ENCODE data around the gene ZNF804A.

Gene ZNF804A

GRCh38 chr2:184971546-184972068, 373.3 kb downstream of the ZNF804A start:
- DNase-seq: no peak

Data from stimulated activated CD4-positive, alpha-beta T cell treated with anti-CD3 and anti-CD28 coated beads, Interleukin-4, amount 100 ng/mL, for 24 hours (primary cell).